H1 (cell line): ENCODE results near the gene MORF4L1. TPM values are rescaled to one million over a fixed set of nuclear protein-coding genes. Genes with fewer than 3 reads are reported as not detected.

ENCODE experiments used
- CTCF ChIA-PET: fragments of 300-600 bp; sonication (Branson Sonifier 250); formaldehyde crosslinking; loops from one replicate; lab custom pipeline; 2021; ENCODE audit not compliant: partially characterized antibody; lab: Charles Lee
- POLR2A ChIA-PET: fragments of 300-600 bp; sonication (Branson Sonifier 250); formaldehyde crosslinking; loops from one replicate; lab custom pipeline; 2021; ENCODE audit warnings: inconsistent platforms; ENCODE audit not compliant: partially characterized antibody; lab: Charles Lee
- DNase-seq, 2 experiments: peaks; one replicate each; pipeline versions ENCODE4 v3.0.0 to v3.0.0-alpha.2; 2010 to 2022; ENCODE audit warnings: low spot score in 2 of 2, low read depth in 1 of 2, mixed read lengths in 1 of 2
- FAIRE-seq: peaks from 2 replicates; lab custom pipeline; 2011; peaks lifted over from hg19 to GRCh38; lab: Jason Lieb, UNC
- H2AFZ ChIP-seq: 2 replicates; pipeline ENCODE4 v1.8.1; 2012; ENCODE audit warnings: low read length, inconsistent platforms
- H2AK5ac ChIP-seq: 2 replicates; pipeline ENCODE4 v1.6.1; 2013; ENCODE audit warnings: low read depth, low read length
- H2BK120ac ChIP-seq: replicated peaks from 2 replicates; pipeline ENCODE3; 2013; ENCODE audit warnings: low read depth, low read length, inconsistent platforms
- H2BK12ac ChIP-seq: 2 replicates; pipeline ENCODE4 v1.6.1; 2013; ENCODE audit warnings: low read depth, low read length
- H2BK15ac ChIP-seq: 2 replicates; pipeline ENCODE4 v1.6.1; 2013; ENCODE audit warnings: low read length
- H2BK20ac ChIP-seq: 2 replicates; pipeline ENCODE4 v1.6.1; 2013; ENCODE audit warnings: low read length
- H2BK5ac ChIP-seq: 2 replicates; pipeline ENCODE4 v1.6.1; 2013; ENCODE audit warnings: low read depth, low read length
- H3K14ac ChIP-seq: 2 replicates; pipeline ENCODE4 v1.6.1; 2013; ENCODE audit warnings: inconsistent platforms; ENCODE audit not compliant: insufficient read length
- H3K18ac ChIP-seq: 2 replicates; pipeline ENCODE4 v1.6.1; 2013; ENCODE audit warnings: low read length; ENCODE audit errors: extremely low read depth
- H3K23ac ChIP-seq: 2 replicates; pipeline ENCODE4 v1.6.1; 2013; ENCODE audit warnings: inconsistent platforms; ENCODE audit not compliant: insufficient read length
- H3K23me2 ChIP-seq: 2 replicates; pipeline ENCODE4 v1.6.1; 2013; ENCODE audit warnings: low read depth, low read length
- H3K27ac ChIP-seq: 2 replicates; pipeline ENCODE4 v1.6.1; 2011; ENCODE audit warnings: low read depth, low read length, inconsistent platforms
- H3K27me3 ChIP-seq, 4 experiments: replicated peaks in 1 of 4; 1 replicate in 1 of 4; 2 replicates in 3 of 4; pipeline versions ENCODE4 v1.6.1 to v1.8.1; 2011 to 2013; ENCODE audit warnings: low read length in 3 of 4, mild to moderate bottlenecking in 3 of 4, inconsistent platforms in 2 of 4, mixed read lengths in 2 of 4, moderate library complexity in 1 of 4; ENCODE audit not compliant: control insufficient read depth in 3 of 4, insufficient read depth in 3 of 4; ENCODE audit errors: extremely low read depth in 1 of 4
- H3K36me3 ChIP-seq, 4 experiments: 2 replicates each; pipeline versions ENCODE4 v1.6.1 to v1.8.1; 2011 to 2013; ENCODE audit warnings: mild to moderate bottlenecking in 4 of 4, low read length in 3 of 4, moderate library complexity in 2 of 4, control low read depth in 1 of 4, inconsistent platforms in 1 of 4; ENCODE audit not compliant: insufficient read depth in 4 of 4, control insufficient read depth in 2 of 4
- H3K4ac ChIP-seq: replicated peaks from 2 replicates; pipeline ENCODE3; 2013; ENCODE audit warnings: low read length, low read depth, mixed read lengths, inconsistent platforms; ENCODE audit not compliant: insufficient read length
- H3K4me1 ChIP-seq, 4 experiments: replicated peaks in 1 of 4; 1 replicate in 1 of 4; 2 replicates in 3 of 4; pipeline versions ENCODE4 v1.6.1 to v1.8.1; 2011 to 2013; ENCODE audit warnings: low read length in 3 of 4, inconsistent platforms in 2 of 4, mixed read lengths in 1 of 4; ENCODE audit not compliant: insufficient read depth in 4 of 4, control insufficient read depth in 3 of 4
- H3K4me2 ChIP-seq, 2 experiments: 2 replicates each; pipeline versions ENCODE4 v1.6.1 to v1.8.1; 2011 to 2013; ENCODE audit warnings: low read depth in 2 of 2, low read length in 2 of 2, control low read depth in 1 of 2, inconsistent platforms in 1 of 2, mild to moderate bottlenecking in 1 of 2; ENCODE audit not compliant: insufficient read depth in 1 of 2
- H3K4me3 ChIP-seq, 4 experiments: fragments of 200-600, 300-600 bp in 1 of 4; sonication (generic), shearing (Covaris generic), sonication (Bioruptor Twin) in 1 of 4; 2 replicates each; pipeline versions ENCODE4 v1.5.1 to v1.8.1; 2011 to 2016; ENCODE audit warnings: low read length in 4 of 4, low read depth in 3 of 4, control low read depth in 2 of 4, inconsistent platforms in 2 of 4, mild to moderate bottlenecking in 2 of 4, mixed read lengths in 1 of 4, moderate library complexity in 1 of 4; ENCODE audit not compliant: insufficient read depth in 2 of 4; ENCODE audit errors: extremely low read depth in 1 of 4
- H3K56ac ChIP-seq: replicated peaks from 2 replicates; pipeline ENCODE3; 2013; ENCODE audit warnings: low read depth, mild to moderate bottlenecking, mixed read lengths, low read length, inconsistent platforms; ENCODE audit not compliant: insufficient read length
- H3K79me1 ChIP-seq: 2 replicates; pipeline ENCODE4 v1.6.1; 2013; ENCODE audit warnings: low read depth, low read length, control low read depth
- H3K79me2 ChIP-seq, 2 experiments: 2 replicates each; pipeline versions ENCODE4 v1.6.1 to v1.8.1; 2012 to 2013; ENCODE audit warnings: low read length in 2 of 2, mild to moderate bottlenecking in 2 of 2, inconsistent platforms in 1 of 2; ENCODE audit not compliant: insufficient read depth in 2 of 2, control insufficient read depth in 1 of 2
- H3K9ac ChIP-seq, 4 experiments: replicated peaks in 1 of 4; 1 replicate in 1 of 4; 2 replicates in 3 of 4; pipeline versions ENCODE4 v1.6.1 to v1.8.1; 2011 to 2013; ENCODE audit warnings: low read depth in 3 of 4, low read length in 3 of 4, control low read depth in 2 of 4, mild to moderate bottlenecking in 2 of 4, moderate library complexity in 2 of 4, inconsistent platforms in 1 of 4; ENCODE audit errors: extremely low read depth in 1 of 4
- H3K9me3 ChIP-seq, 2 experiments: 2 replicates each; pipeline versions ENCODE4 v1.6.1 to v1.8.1; 2012 to 2013; ENCODE audit warnings: mild to moderate bottlenecking in 2 of 2, moderate library complexity in 2 of 2, control low read depth in 1 of 2, inconsistent platforms in 1 of 2, low read depth in 1 of 2, low read length in 1 of 2, mixed read lengths in 1 of 2; ENCODE audit not compliant: insufficient read depth in 2 of 2
- H4K20me1 ChIP-seq, 2 experiments: replicated peaks in 1 of 2; 2 replicates each; pipeline versions ENCODE3 to v1.8.1; 2011 to 2013; ENCODE audit warnings: inconsistent platforms in 2 of 2, low read length in 2 of 2, mild to moderate bottlenecking in 1 of 2; ENCODE audit not compliant: insufficient read depth in 2 of 2, control insufficient read depth in 1 of 2
- H4K5ac ChIP-seq: 2 replicates; pipeline ENCODE4 v1.6.1; 2013; ENCODE audit warnings: low read length, low read depth, mixed read lengths, inconsistent platforms; ENCODE audit not compliant: insufficient read length
- H4K8ac ChIP-seq: 2 replicates; pipeline ENCODE4 v1.8.0; 2013; ENCODE audit warnings: mild to moderate bottlenecking, moderate library complexity, low read length, inconsistent platforms; ENCODE audit not compliant: insufficient read depth; ENCODE audit errors: extremely low read depth
- H4K91ac ChIP-seq: replicated peaks from 2 replicates; pipeline ENCODE3; 2013; ENCODE audit warnings: low read length, mixed read lengths, inconsistent platforms; ENCODE audit not compliant: insufficient read length
- ASH2L ChIP-seq: fragments of 200-600, 300-600 bp; sonication (generic); IDR thresholded peaks from one replicate; pipeline ENCODE4 v1.7.1; 2017; ENCODE audit warnings: low read length
- CTCF ChIP-seq, 3 experiments: IDR thresholded peaks; 1 replicate in 2 of 3; 2 replicates in 1 of 3; pipeline versions ENCODE4 v1.5.1 to v1.6.1; 2011; ENCODE audit warnings: low read length in 3 of 3, mild to moderate bottlenecking in 3 of 3, inconsistent platforms in 2 of 3, low read depth in 1 of 3, moderate library complexity in 1 of 3; ENCODE audit not compliant: insufficient read depth in 1 of 3; ENCODE audit errors: control extremely low read depth in 1 of 3
- EZH2 ChIP-seq: fragments of 200-600 bp; sonication (generic); IDR thresholded peaks from 2 replicates; pipeline ENCODE4 v1.7.1; 2012; ENCODE audit warnings: low read depth, mild to moderate bottlenecking, moderate library complexity, low read length, inconsistent platforms; ENCODE audit not compliant: severe bottlenecking
- KDM4A ChIP-seq: IDR thresholded peaks from one replicate; pipeline ENCODE4 v1.7.1; 2012; ENCODE audit warnings: low read depth, mild to moderate bottlenecking, moderate library complexity, low read length, inconsistent platforms; ENCODE audit not compliant: severe bottlenecking
- MAX ChIP-seq: IDR thresholded peaks from 2 replicates; pipeline ENCODE4 v1.6.1; 2012; ENCODE audit warnings: inconsistent platforms
- RFX5 ChIP-seq: IDR thresholded peaks from 2 replicates; pipeline ENCODE4 v1.6.1; 2011; ENCODE audit warnings: low read depth, low read length, improper control_type of control experiment, borderline replicate concordance
- SAP30 ChIP-seq: fragments of 300-600 bp; sonication (generic); IDR thresholded peaks from 2 replicates; pipeline ENCODE4 v1.7.1; 2012; ENCODE audit warnings: low read length, moderate library complexity, mild to moderate bottlenecking, inconsistent platforms; ENCODE audit not compliant: insufficient read depth, insufficient replicate concordance
- SIN3A ChIP-seq, 2 experiments: IDR thresholded peaks in 1 of 2; conservative IDR thresholded peaks in 1 of 2; 2 replicates each; pipeline ENCODE4 v1.6.1; 2011 to 2012; ENCODE audit warnings: low read length in 2 of 2, improper control_type of control experiment in 1 of 2, low read depth in 1 of 2, mild to moderate bottlenecking in 1 of 2
- SP2 ChIP-seq: IDR thresholded peaks from 2 replicates; pipeline ENCODE4 v1.6.1; 2012; ENCODE audit warnings: mild to moderate bottlenecking, low read length, inconsistent platforms
- SP4 ChIP-seq: IDR thresholded peaks from 2 replicates; pipeline ENCODE4 v1.6.1; 2012; ENCODE audit warnings: low read length, inconsistent platforms
- TCF12 ChIP-seq: IDR thresholded peaks from 2 replicates; pipeline ENCODE4 v1.6.1; 2011; ENCODE audit warnings: low read depth, mild to moderate bottlenecking, low read length
- YY1 ChIP-seq: IDR thresholded peaks from 2 replicates; pipeline ENCODE4 v1.6.1; 2011; ENCODE audit warnings: low read depth, mild to moderate bottlenecking, low read length
- WGBS, 2 experiments: shearing (Covaris generic) in 1 of 2; methylation state at CpG; one replicate each; pipeline versions ENCODE4 v1.1.6 to v1.1.7; 2013 to 2015; ENCODE audit warnings: low lambda C conversion rate in 2 of 2, mixed read lengths in 2 of 2, inconsistent platforms in 1 of 2, low coverage in 1 of 2, missing lambda C conversion rate in 1 of 2; ENCODE audit not compliant: insufficient replicate concordance in 2 of 2, insufficient coverage in 1 of 2, insufficient read length in 1 of 2; ENCODE audit errors: extremely low coverage in 1 of 2, missing lambda C conversion rate in 1 of 2; 5-methylcytosine and 5-hydroxymethylcytosine counted together
- polyA plus RNA-seq, 7 experiments: library from polyadenylated mRNA; depleted of rRNA in 3 of 7; stranded (reverse) in 5 of 7; unstranded in 2 of 7; fragments of >200 nt in 5 of 7; fragments of 200-250 nt in 2 of 7; gene quantifications; 1 replicate in 5 of 7; 2 replicates in 1 of 7; 4 replicates in 1 of 7; pipeline versions ENCODE4 v1.2.1 to v1.2.3, GENCODE V29; 2011 to 2013; ENCODE audit warnings: missing spikeins in 2 of 7, mixed read lengths in 2 of 7
- total RNA-seq: library from RNA; stranded (reverse); fragmentation: NEBNext Ultra II Directional; extraction: Animal tissue kit (Norgen Biotek cat#: 25700); gene quantifications from 2 replicates; pipeline ENCODE4 v1.2.1, GENCODE V29; 2021

MORF4L1 gene
- total and polyA plus RNA-seq, 2 of the 8 experiments (the other 6 are each of a cell fraction or from before 2014, with no cell fraction given): 260 to 533 TPM

- no peak overlapping the region for H3K27ac ChIP-seq
- peaks cover 0 to 3% (median 0%) of the 10 kb centered on the region in 4 experiments; a peak in 1 of 7 replicates for H3K4me1 ChIP-seq
- H2BK20ac ChIP-seq: no peak overlapping the region
- no peak overlapping the region for H2BK5ac ChIP-seq
- no peaks in the 10 kb centered on the region for H3K79me2 ChIP-seq
- H2BK120ac ChIP-seq: no peak overlapping the region
- no peaks in the 10 kb centered on the region for H3K23me2 ChIP-seq
- no peak for FAIRE-seq
- no peak overlapping the region for H3K4ac ChIP-seq
- H3K9me3 ChIP-seq: no peaks in the 10 kb centered on the region
- no peak overlapping the region for H3K23ac ChIP-seq
- H2BK15ac ChIP-seq: no peak overlapping the region
- no peaks in the 10 kb centered on the region for H4K20me1 ChIP-seq
- POLR2A ChIA-PET: no interaction called here
- no peak for DNase-seq
- H3K18ac ChIP-seq: no peak overlapping the region
- no peaks in the 10 kb centered on the region for H3K36me3 ChIP-seq
- no peaks in the 10 kb centered on the region for H3K79me1 ChIP-seq
- H4K8ac ChIP-seq: no peak overlapping the region
- WGBS, 2 experiments: 79% methylated on average over 3 of the region's 3 CpGs; no CpG with 5 or more reads in 1 of the 2 experiments
- no peak overlapping the region for H3K14ac ChIP-seq
- no peak overlapping the region for H2AFZ ChIP-seq
- no peak overlapping the region for H3K4me3 ChIP-seq
- CTCF ChIA-PET: no interaction called here
- H3K27me3 ChIP-seq: no peaks in the 10 kb centered on the region
- H3K56ac ChIP-seq: no peak overlapping the region
- H4K5ac ChIP-seq: no peak overlapping the region
- no peak overlapping the region for H3K4me2 ChIP-seq
- H2AK5ac ChIP-seq: no peak overlapping the region
- H3K9ac ChIP-seq: no peak overlapping the region
- no peak overlapping the region for H4K91ac ChIP-seq
- no peak overlapping the region for H2BK12ac ChIP-seq
- no peak for TF ChIP-seq SP4
- no peak for TF ChIP-seq YY1
- no peak for TF ChIP-seq RFX5
- TF ChIP-seq CTCF (IDR thresholded peaks at IDR 0.05; ENCODE audit: control extremely low read depth in 1 of 3, insufficient read depth in 1 of 3, low read depth in 1 of 3, low read length in 3 of 3): no peak
- TF ChIP-seq SP2: no peak
- no peak for TF ChIP-seq SIN3A (conservative IDR thresholded peaks at IDR 0.05 in 1 of 2, IDR thresholded peaks at IDR 0.05 in 1 of 2; ENCODE audit: low read depth in 1 of 2, low read length in 2 of 2)
- no peak for TF ChIP-seq EZH2
- TF ChIP-seq SAP30: no peak
- TF ChIP-seq ASH2L: no peak
- no peak for TF ChIP-seq KDM4A
- no peak for TF ChIP-seq MAX
- no peak for TF ChIP-seq TCF12
These were observed 31.3 kb upstream of the MORF4L1 start for GRCh38 chr15:78841376-78841706.
